ENCODE measurements around the gene USF1. TPM values are rescaled to one million over a fixed set of nuclear protein-coding genes. Genes with fewer than 3 reads are reported as not detected.

Gene USF1
- total RNA-seq, 2 donors from 2014 or later = 32.7 to 46.5 TPM

- intact Hi-C loops (cut with DNase I) = no loop called here
- H3K9me3 ChIP-seq = no peaks in the 10 kb centered on the region
- H3K27me3 ChIP-seq = no peaks in the 10 kb centered on the region
- H3K27ac ChIP-seq = peak overlapping the region; percentile 86 to 94 (median 90)
- no peaks in the 10 kb centered on the region for H3K36me3 ChIP-seq (replicated peaks in 1 of 2; ENCODE audit: insufficient read depth in 1 of 2, low read depth in 2 of 2)
- H3K4me1 ChIP-seq = peaks cover 60% of the 10 kb centered on the region
- DNase-seq (peak in 1 of 4 donors; percentile 37), ATAC-seq (no peak)
- TF ChIP-seq CTCF (IDR thresholded peaks at IDR 0.05) = no peak
- TF ChIP-seq POLR2A (IDR thresholded peaks at IDR 0.05) = no peak
- H3K4me3 ChIP-seq = no peak overlapping the region
Observed at GRCh38 chr1:161013131-161013487, 32.7 kb downstream of the USF1 start.

- no peaks in the 10 kb centered on the region for H3K9me3 ChIP-seq
- peak overlapping the region in 3 of 4 donors; percentile 86 to 91 (median 90) for H3K27ac ChIP-seq
- no peak overlapping the region for H3K4me3 ChIP-seq
- no peaks in the 10 kb centered on the region for H3K36me3 ChIP-seq (replicated peaks in 1 of 2; ENCODE audit: insufficient read depth in 1 of 2, low read depth in 2 of 2)
- peaks cover 53% of the 10 kb centered on the region for H3K4me1 ChIP-seq
- WGBS, 2 donors = 77 to 87% methylated on average over 3 of the region's 3 CpGs
- DNase-seq = no peak
- ATAC-seq = no peak
- TF ChIP-seq CTCF (IDR thresholded peaks at IDR 0.05) (no peak), POLR2A (IDR thresholded peaks at IDR 0.05) (no peak)
- intact Hi-C loops (cut with DNase I) = no loop called here
- H3K27me3 ChIP-seq = no peaks in the 10 kb centered on the region
Observed at GRCh38 chr1:161012420-161012819, 33.4 kb downstream of the USF1 start.

- H3K9me3 ChIP-seq = no peaks in the 10 kb centered on the region
- no peaks in the 10 kb centered on the region for H3K27me3 ChIP-seq
- peaks cover 45% of the 10 kb centered on the region for H3K4me1 ChIP-seq
- ATAC-seq (no peak), DNase-seq (no peak)
- no peak overlapping the region for H3K4me3 ChIP-seq
- H3K27ac ChIP-seq = no peak overlapping the region
- no peaks in the 10 kb centered on the region for H3K36me3 ChIP-seq (replicated peaks in 1 of 2; ENCODE audit: insufficient read depth in 1 of 2, low read depth in 2 of 2)
- 88 to 91% methylated on average over 7 of the region's 7 CpGs for WGBS, 2 donors
- TF ChIP-seq CTCF (IDR thresholded peaks at IDR 0.05) (no peak), POLR2A (IDR thresholded peaks at IDR 0.05) (no peak)
- intact Hi-C loops (cut with DNase I) = no loop called here
Observed at GRCh38 chr1:161009602-161010211, 36.1 kb downstream of the USF1 start.

- Histone ChIP-seq H3K27ac (no peak overlapping the region), H3K27me3 (no peaks in the 10 kb centered on the region), H3K4me1 (peaks cover 37% of the 10 kb centered on the region), H3K9me3 (no peaks in the 10 kb centered on the region), H3K36me3 (replicated peaks in 1 of 2; ENCODE audit: insufficient read depth in 1 of 2, low read depth in 2 of 2) (no peaks in the 10 kb centered on the region), H3K4me3 (no peak overlapping the region)
- intact Hi-C loops (cut with DNase I) = no loop called here
- TF ChIP-seq CTCF (IDR thresholded peaks at IDR 0.05) = no peak
- TF ChIP-seq POLR2A (IDR thresholded peaks at IDR 0.05) = no peak
- no peak for DNase-seq
- 63 to 64% methylated on average over 4 of the region's 4 CpGs for WGBS, 2 donors
- ATAC-seq = no peak
Observed at GRCh38 chr1:161008869-161009510, 36.8 kb downstream of the USF1 start.

- H3K4me3 ChIP-seq = no peak overlapping the region
- intact Hi-C loops (cut with DNase I) = no loop called here
- 93 to 100% methylated on average over 2 of the region's 2 CpGs for WGBS, 2 donors
- TF ChIP-seq POLR2A (IDR thresholded peaks at IDR 0.05) (no peak), CTCF (IDR thresholded peaks at IDR 0.05) (no peak)
- no peaks in the 10 kb centered on the region for H3K36me3 ChIP-seq (replicated peaks in 1 of 2; ENCODE audit: insufficient read depth in 1 of 2, low read depth in 2 of 2)
- H3K27me3 ChIP-seq = no peaks in the 10 kb centered on the region
- H3K27ac ChIP-seq = no peak overlapping the region
- no peaks in the 10 kb centered on the region for H3K9me3 ChIP-seq
- ATAC-seq (no peak), DNase-seq (no peak)
- H3K4me1 ChIP-seq = peaks cover 23% of the 10 kb centered on the region
Observed at GRCh38 chr1:161007369-161007768, 38.4 kb downstream of the USF1 start.
